ENCODE data around the gene PEA15. TPM values are rescaled to one million over a fixed set of nuclear protein-coding genes. Genes with fewer than 3 reads are reported as not detected.

Gene PEA15
- total and polyA plus RNA-seq, 10 of the 15 experiments (the other 5 are each of a cell fraction or from before 2014, with no cell fraction given) = 15.1 to 269 (median 65.6) TPM

- RAD21 ChIA-PET (ENCODE audit: unreplicated experiment) = interaction anchor here (0.5 to 2.0 kb wide), 7 partner anchors 16 to 214 kb away, joined by 3 to 4 read pairs (median 4); no protein-coding TSS in a partner anchor
- peak overlapping the region; percentile 73 for H3K4me2 ChIP-seq (ENCODE audit: control insufficient read depth, insufficient read depth)
- in situ Hi-C loops (cut with MboI) = no loop called here
- TF ChIP-seq YY1 (IDR thresholded peaks at IDR 0.05; ENCODE audit: low read depth, low read length) (peak; percentile 11; the same call in 1 of the 2 replicates), ELK1 (IDR thresholded peaks at IDR 0.05; ENCODE audit: low read depth, low read length) (no peak), BCL3 (IDR thresholded peaks at IDR 0.05; ENCODE audit: borderline replicate concordance, insufficient read depth, low read depth, low read length, poor library complexity, severe bottlenecking) (no peak), CTCF (IDR thresholded peaks at IDR 0.05 in 2 of 3, conservative IDR thresholded peaks at IDR 0.05 in 1 of 3; ENCODE audit: control insufficient read depth in 2 of 3, extremely low read depth in 1 of 3, insufficient read depth in 1 of 3, low read depth in 3 of 3, low read length in 3 of 3) (peak; percentile 51 to 63 (median 60); a peak in 5 of 6 replicates), RAD21 (IDR thresholded peaks at IDR 0.05; ENCODE audit: insufficient read depth, low read depth, low read length) (peak; percentile 72), SMARCA5 (IDR thresholded peaks at IDR 0.05) (0 out of 2 replicates have a peak, but pooled peaks have one; percentile 30), SMC3 (IDR thresholded peaks at IDR 0.05; ENCODE audit: borderline replicate concordance, low read length) (peak; percentile 37; the same call in 1 of the 2 replicates), FOXM1 (IDR thresholded peaks at IDR 0.05; ENCODE audit: low read depth, low read length) (no peak), RCOR1 (conservative IDR thresholded peaks at IDR 0.05; ENCODE audit: low read depth, low read length) (no peak), LARP7 (IDR thresholded peaks at IDR 0.05) (no peak), IRF5 (IDR thresholded peaks at IDR 0.05; ENCODE audit: borderline replicate concordance) (no peak), ETV6 (conservative IDR thresholded peaks at IDR 0.05 in 1 of 2, IDR thresholded peaks at IDR 0.05 in 1 of 2; ENCODE audit: borderline replicate concordance in 1 of 2, low read depth in 1 of 2) (peak in 1 of 2 experiments; percentile 71; a peak in 1 of 4 replicates), SPI1 (IDR thresholded peaks at IDR 0.05; ENCODE audit: borderline replicate concordance, insufficient read depth, low read depth, low read length) (no peak), HCFC1 (IDR thresholded peaks at IDR 0.05; ENCODE audit: low read length) (no peak), WRNIP1 (IDR thresholded peaks at IDR 0.05; ENCODE audit: borderline replicate concordance, low read depth, low read length) (no peak)
Measured at GRCh38 chr1:160161965-160162705, 43.0 kb upstream of the PEA15 start.

More at GRCh38 chr1:160161965-160162705, 43.0 kb upstream of the PEA15 start:
- H3K27me3 ChIP-seq (replicated peaks in 1 of 2; ENCODE audit: control insufficient read depth in 2 of 2, insufficient read depth in 2 of 2, low read length in 1 of 2) = no peaks in the 10 kb centered on the region; a peak in 1 of 4 replicates
- CTCF ChIA-PET = interaction anchor here (0.6 to 4.0 kb wide), 12 partner anchors 17 to 217 kb away, joined by 3 to 26 read pairs (median 4); no protein-coding TSS in a partner anchor
- DNase-seq (ENCODE audit: low read depth, low spot score) = no peak
- H3K79me2 ChIP-seq (ENCODE audit: control insufficient read depth, insufficient read depth, low read length) = no peaks in the 10 kb centered on the region
- 48% methylated on average over 6 of the region's 6 CpGs for WGBS (ENCODE audit: insufficient coverage, insufficient replicate concordance, low lambda C conversion rate, missing lambda C conversion rate)
- FAIRE-seq = no peak
- no peaks in the 10 kb centered on the region for H3K9me3 ChIP-seq (replicated peaks; ENCODE audit: control insufficient read depth, insufficient read depth, low read length)
- H4K20me1 ChIP-seq (ENCODE audit: control insufficient read depth, insufficient read depth) = no peaks in the 10 kb centered on the region
- POLR2A ChIA-PET = no interaction called here
- no peak overlapping the region for H3K4me3 ChIP-seq
- H3K9ac ChIP-seq (ENCODE audit: control insufficient read depth, insufficient read depth, low read length) = no peak overlapping the region
- peak overlapping the region; percentile 10; the same call in 1 of the 2 replicates for H2AFZ ChIP-seq (ENCODE audit: control insufficient read depth, low read depth, low read length)
- peaks cover 17% of the 10 kb centered on the region for H3K4me1 ChIP-seq (ENCODE audit: control insufficient read depth, insufficient read depth, low read length)
- SMC1A ChIA-PET (ENCODE audit: uncharacterized antibody, unreplicated experiment) = interaction anchor here (0.6 to 1.9 kb wide), 12 partner anchors 14 to 214 kb away, joined by 3 to 13 read pairs (median 4); partner anchors contain the start of gene PEX19
- no peak overlapping the region for H3K27ac ChIP-seq (ENCODE audit: control insufficient read depth, insufficient read depth)
- BruUV-seq (replicated peaks) = no TSS peak
- peak; percentile 92 for ATAC-seq
- H3K36me3 ChIP-seq (ENCODE audit: control insufficient read depth in 2 of 2, insufficient read depth in 2 of 2, low read length in 1 of 2) = no peaks in the 10 kb centered on the region
- intact Hi-C loops (cut with micrococcal nuclease; ENCODE audit: unreplicated experiment) = no loop called here

Measured in GM12878 (cell line).